ENCODE data around the gene SAV1. TPM values are rescaled to one million over a fixed set of nuclear protein-coding genes. Genes with fewer than 3 reads are reported as not detected.
A peak's percentile ranks its signal among the peaks of the same experiment; 100 is the strongest.
"Not testable (repeated sequence)": the region's sequence is repeated elsewhere in the genome, so short reads cannot be mapped to it uniquely, and the experiment has no call there.

The SAV1 gene
- total RNA-seq, 1 experiment from 2014 or later, result 64.1 TPM

DNA sequence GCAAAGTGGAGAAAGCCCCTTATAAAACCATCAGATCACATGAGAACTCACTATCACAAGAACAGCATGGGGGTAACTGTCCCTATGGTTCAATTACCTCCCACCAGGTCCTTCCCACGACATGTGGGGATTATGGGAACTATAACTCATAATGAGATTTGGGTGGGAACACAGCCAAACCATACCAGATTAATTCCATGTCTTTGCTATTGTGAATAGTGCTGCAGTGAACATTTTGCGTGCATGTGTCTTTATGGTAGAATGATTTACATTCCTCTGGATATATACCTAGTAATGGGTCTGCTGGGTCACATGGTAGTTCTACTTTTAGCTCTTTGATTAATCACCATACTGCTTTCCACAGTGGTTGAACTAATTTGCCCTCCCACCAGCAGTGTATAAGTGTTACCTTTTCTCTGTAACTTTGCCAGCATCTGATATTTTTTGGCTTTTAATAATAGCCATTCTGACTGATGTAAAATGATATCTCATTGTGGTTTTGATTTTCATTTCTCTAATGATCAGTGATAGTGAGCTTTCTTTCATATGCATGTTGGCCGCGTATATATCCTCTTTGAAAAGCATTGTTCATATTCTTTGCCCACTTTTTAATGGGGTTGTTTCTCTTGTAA lies 29.7 kb upstream of the SAV1 start:
- POLR2A ChIA-PET, result no interaction called here
- TF ChIP-seq, protein P1, sequence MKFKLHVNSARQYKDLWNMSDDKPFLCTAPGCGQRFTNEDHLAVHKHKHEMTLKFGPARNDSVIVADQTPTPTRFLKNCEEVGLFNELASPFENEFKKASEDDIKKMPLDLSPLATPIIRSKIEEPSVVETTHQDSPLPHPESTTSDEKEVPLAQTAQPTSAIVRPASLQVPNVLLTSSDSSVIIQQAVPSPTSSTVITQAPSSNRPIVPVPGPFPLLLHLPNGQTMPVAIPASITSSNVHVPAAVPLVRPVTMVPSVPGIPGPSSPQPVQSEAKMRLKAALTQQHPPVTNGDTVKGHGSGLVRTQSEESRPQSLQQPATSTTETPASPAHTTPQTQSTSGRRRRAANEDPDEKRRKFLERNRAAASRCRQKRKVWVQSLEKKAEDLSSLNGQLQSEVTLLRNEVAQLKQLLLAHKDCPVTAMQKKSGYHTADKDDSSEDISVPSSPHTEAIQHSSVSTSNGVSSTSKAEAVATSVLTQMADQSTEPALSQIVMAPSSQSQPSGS (CRISPR knock-in tag; IDR thresholded peaks at IDR 0.05; ENCODE audit: borderline replicate concordance, low read depth), result no peak
- TF ChIP-seq OVOL2 (CRISPR knock-in tag; IDR thresholded peaks at IDR 0.05; ENCODE audit: borderline replicate concordance) (no peak), RELA (CRISPR knock-in tag; IDR thresholded peaks at IDR 0.05; ENCODE audit: borderline replicate concordance) (no peak), ZNF121 (CRISPR knock-in tag; IDR thresholded peaks at IDR 0.05) (no peak), FOXJ3 (CRISPR knock-in tag; IDR thresholded peaks at IDR 0.05; ENCODE audit: borderline replicate concordance) (no peak), SOX15 (CRISPR knock-in tag; IDR thresholded peaks at IDR 0.05) (no peak), TEAD4 (CRISPR knock-in tag; IDR thresholded peaks at IDR 0.05) (no peak), ZNF232 (CRISPR knock-in tag; IDR thresholded peaks at IDR 0.05) (no peak)
- TF ChIP-seq, protein P2, sequence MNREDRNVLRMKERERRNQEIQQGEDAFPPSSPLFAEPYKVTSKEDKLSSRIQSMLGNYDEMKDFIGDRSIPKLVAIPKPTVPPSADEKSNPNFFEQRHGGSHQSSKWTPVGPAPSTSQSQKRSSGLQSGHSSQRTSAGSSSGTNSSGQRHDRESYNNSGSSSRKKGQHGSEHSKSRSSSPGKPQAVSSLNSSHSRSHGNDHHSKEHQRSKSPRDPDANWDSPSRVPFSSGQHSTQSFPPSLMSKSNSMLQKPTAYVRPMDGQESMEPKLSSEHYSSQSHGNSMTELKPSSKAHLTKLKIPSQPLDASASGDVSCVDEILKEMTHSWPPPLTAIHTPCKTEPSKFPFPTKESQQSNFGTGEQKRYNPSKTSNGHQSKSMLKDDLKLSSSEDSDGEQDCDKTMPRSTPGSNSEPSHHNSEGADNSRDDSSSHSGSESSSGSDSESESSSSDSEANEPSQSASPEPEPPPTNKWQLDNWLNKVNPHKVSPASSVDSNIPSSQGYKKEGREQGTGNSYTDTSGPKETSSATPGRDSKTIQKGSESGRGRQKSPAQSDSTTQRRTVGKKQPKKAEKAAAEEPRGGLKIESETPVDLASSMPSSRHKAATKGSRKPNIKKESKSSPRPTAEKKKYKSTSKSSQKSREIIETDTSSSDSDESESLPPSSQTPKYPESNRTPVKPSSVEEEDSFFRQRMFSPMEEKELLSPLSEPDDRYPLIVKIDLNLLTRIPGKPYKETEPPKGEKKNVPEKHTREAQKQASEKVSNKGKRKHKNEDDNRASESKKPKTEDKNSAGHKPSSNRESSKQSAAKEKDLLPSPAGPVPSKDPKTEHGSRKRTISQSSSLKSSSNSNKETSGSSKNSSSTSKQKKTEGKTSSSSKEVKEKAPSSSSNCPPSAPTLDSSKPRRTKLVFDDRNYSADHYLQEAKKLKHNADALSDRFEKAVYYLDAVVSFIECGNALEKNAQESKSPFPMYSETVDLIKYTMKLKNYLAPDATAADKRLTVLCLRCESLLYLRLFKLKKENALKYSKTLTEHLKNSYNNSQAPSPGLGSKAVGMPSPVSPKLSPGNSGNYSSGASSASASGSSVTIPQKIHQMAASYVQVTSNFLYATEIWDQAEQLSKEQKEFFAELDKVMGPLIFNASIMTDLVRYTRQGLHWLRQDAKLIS (CRISPR knock-in tag; IDR thresholded peaks at IDR 0.05; ENCODE audit: borderline replicate concordance), result no peak
- TF ChIP-seq, protein P3, sequence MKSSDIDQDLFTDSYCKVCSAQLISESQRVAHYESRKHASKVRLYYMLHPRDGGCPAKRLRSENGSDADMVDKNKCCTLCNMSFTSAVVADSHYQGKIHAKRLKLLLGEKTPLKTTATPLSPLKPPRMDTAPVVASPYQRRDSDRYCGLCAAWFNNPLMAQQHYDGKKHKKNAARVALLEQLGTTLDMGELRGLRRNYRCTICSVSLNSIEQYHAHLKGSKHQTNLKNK (CRISPR knock-in tag; IDR thresholded peaks at IDR 0.05), result no peak

DNA sequence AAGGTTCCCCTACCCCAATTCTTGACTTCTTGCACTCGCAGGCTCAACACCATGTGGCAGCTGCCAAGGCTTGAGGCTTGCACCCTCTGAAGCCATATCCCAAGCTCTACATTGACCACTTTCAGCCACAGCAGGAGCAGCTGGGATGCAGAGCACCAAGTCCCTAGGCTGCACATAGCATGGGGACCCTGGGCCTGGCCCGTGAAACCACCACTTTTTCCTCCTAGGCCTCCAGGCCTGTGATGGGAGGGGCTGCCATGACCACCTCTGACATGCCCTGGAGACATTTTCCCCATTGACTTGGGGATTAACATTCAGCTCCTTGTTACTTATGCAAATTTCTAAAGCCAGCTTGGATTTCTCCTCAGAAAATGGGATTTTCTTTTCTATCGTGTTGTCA lies 26.2 kb upstream of the SAV1 start:
- CTCF ChIA-PET; H3K4me3 Mint-ChIP-seq; DNase-seq (ENCODE audit: low spot score); H3K27ac Mint-ChIP-seq; H3K27me3 Mint-ChIP-seq (ENCODE audit: low read depth); ATAC-seq; H3K4me1 Mint-ChIP-seq: not testable (repeated sequence)
- H3K9me3 Mint-ChIP-seq, result peaks cover 39% of the 10 kb centered on the region
- peaks cover 19% of the 10 kb centered on the region for H3K36me3 Mint-ChIP-seq
- POLR2A ChIA-PET, result interaction anchor here (0.7 kb wide), 1 partner anchor 136 kb away, joined by 5 read pairs; no protein-coding TSS in a partner anchor

More for the DNA sequence above, 29.7 kb upstream of the SAV1 start:
- Mint-ChIP-seq H3K4me1 (no peaks in the 10 kb centered on the region), H3K36me3 (peaks cover 19% of the 10 kb centered on the region), H3K9me3 (peaks cover 52% of the 10 kb centered on the region), H3K27ac (no peak overlapping the region), H3K4me3 (no peak overlapping the region), H3K27me3 (ENCODE audit: low read depth) (peaks cover 9% of the 10 kb centered on the region; the same call in 1 of the 2 replicates)
- DNase-seq (ENCODE audit: low spot score) (no peak), ATAC-seq (no peak)
- CTCF ChIA-PET, result interaction anchor here (0.6 kb wide), 1 partner anchor 17 kb away, joined by 3 read pairs; no protein-coding TSS in a partner anchor

DNA sequence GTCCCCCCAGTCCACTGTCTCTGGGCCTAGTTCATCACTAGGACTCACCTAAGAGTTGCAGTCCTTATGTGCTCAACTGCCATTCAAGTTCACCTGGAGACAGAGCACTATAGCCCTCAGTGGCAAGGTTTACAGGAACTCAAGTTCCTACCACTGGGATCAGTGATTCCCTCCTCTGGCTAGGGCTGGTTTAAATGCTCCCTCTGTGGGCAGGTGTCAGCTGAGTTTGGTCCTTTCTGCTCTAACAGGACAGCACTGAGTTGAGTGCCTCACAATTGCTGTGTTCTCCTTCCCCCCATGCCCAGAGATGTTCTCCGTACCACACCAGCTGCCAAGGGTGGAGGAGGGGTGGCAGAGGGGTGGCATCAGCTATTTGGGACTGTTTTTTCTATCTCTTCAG lies 20.8 kb upstream of the SAV1 start:
- peaks cover 6% of the 10 kb centered on the region for H3K36me3 Mint-ChIP-seq
- peaks cover 7% of the 10 kb centered on the region for H3K9me3 Mint-ChIP-seq
- TF ChIP-seq GRHL2 (CRISPR knock-in tag; IDR thresholded peaks at IDR 0.05; ENCODE audit: insufficient replicate concordance, severe bottlenecking) (no peak), FOXP1 (CRISPR knock-in tag; IDR thresholded peaks at IDR 0.05; ENCODE audit: borderline replicate concordance) (no peak), ZNF121 (CRISPR knock-in tag; IDR thresholded peaks at IDR 0.05) (peak; percentile 71; the same call in 1 of the 2 replicates), NFYB (CRISPR knock-in tag; conservative IDR thresholded peaks at IDR 0.05; ENCODE audit: low read depth) (no peak), NR2C2 (CRISPR knock-in tag; IDR thresholded peaks at IDR 0.05) (no peak), OVOL2 (CRISPR knock-in tag; IDR thresholded peaks at IDR 0.05; ENCODE audit: borderline replicate concordance) (no peak), ZNF416 (CRISPR knock-in tag; IDR thresholded peaks at IDR 0.05) (no peak), ZNF396 (CRISPR knock-in tag; IDR thresholded peaks at IDR 0.05; ENCODE audit: borderline replicate concordance) (no peak), TEAD1 (CRISPR knock-in tag; IDR thresholded peaks at IDR 0.05) (no peak), CREB1 (CRISPR knock-in tag; IDR thresholded peaks at IDR 0.05) (no peak), ZBTB21 (CRISPR knock-in tag; IDR thresholded peaks at IDR 0.05; ENCODE audit: borderline replicate concordance) (0 out of 2 replicates have a peak, but pooled peaks have one; percentile 28)
- TF ChIP-seq, protein P4, sequence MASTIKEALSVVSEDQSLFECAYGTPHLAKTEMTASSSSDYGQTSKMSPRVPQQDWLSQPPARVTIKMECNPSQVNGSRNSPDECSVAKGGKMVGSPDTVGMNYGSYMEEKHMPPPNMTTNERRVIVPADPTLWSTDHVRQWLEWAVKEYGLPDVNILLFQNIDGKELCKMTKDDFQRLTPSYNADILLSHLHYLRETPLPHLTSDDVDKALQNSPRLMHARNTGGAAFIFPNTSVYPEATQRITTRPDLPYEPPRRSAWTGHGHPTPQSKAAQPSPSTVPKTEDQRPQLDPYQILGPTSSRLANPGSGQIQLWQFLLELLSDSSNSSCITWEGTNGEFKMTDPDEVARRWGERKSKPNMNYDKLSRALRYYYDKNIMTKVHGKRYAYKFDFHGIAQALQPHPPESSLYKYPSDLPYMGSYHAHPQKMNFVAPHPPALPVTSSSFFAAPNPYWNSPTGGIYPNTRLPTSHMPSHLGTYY (CRISPR knock-in tag; IDR thresholded peaks at IDR 0.05), result no peak
- TF ChIP-seq, protein P5, sequence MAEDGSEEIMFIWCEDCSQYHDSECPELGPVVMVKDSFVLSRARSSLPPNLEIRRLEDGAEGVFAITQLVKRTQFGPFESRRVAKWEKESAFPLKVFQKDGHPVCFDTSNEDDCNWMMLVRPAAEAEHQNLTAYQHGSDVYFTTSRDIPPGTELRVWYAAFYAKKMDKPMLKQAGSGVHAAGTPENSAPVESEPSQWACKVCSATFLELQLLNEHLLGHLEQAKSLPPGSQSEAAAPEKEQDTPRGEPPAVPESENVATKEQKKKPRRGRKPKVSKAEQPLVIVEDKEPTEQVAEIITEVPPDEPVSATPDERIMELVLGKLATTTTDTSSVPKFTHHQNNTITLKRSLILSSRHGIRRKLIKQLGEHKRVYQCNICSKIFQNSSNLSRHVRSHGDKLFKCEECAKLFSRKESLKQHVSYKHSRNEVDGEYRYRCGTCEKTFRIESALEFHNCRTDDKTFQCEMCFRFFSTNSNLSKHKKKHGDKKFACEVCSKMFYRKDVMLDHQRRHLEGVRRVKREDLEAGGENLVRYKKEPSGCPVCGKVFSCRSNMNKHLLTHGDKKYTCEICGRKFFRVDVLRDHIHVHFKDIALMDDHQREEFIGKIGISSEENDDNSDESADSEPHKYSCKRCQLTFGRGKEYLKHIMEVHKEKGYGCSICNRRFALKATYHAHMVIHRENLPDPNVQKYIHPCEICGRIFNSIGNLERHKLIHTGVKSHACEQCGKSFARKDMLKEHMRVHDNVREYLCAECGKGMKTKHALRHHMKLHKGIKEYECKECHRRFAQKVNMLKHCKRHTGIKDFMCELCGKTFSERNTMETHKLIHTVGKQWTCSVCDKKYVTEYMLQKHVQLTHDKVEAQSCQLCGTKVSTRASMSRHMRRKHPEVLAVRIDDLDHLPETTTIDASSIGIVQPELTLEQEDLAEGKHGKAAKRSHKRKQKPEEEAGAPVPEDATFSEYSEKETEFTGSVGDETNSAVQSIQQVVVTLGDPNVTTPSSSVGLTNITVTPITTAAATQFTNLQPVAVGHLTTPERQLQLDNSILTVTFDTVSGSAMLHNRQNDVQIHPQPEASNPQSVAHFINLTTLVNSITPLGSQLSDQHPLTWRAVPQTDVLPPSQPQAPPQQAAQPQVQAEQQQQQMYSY (CRISPR knock-in tag; IDR thresholded peaks at IDR 0.05), result no peak

More for the DNA sequence above, 20.8 kb upstream of the SAV1 start:
- Mint-ChIP-seq H3K27ac (0 out of 2 replicates have a peak overlapping the region, but pooled peaks have one; percentile 38), H3K4me1 (no peaks in the 10 kb centered on the region), H3K27me3 (ENCODE audit: low read depth) (no peaks in the 10 kb centered on the region; the same call in 1 of the 2 replicates), H3K4me3 (no peak overlapping the region)
- no peak for DNase-seq (ENCODE audit: low spot score)
- POLR2A ChIA-PET, result no interaction called here
- peak; percentile 94 for ATAC-seq
- CTCF ChIA-PET, result interaction anchor here (0.7 kb wide), 1 partner anchor 25 kb away, joined by 4 read pairs; no protein-coding TSS in a partner anchor
